SK-N-MC (cell line): Measurements from ENCODE around the gene SERHL2.

Experiments used
- EZH2 ChIP-seq: fragments of 200-600 bp; sonication (generic); IDR thresholded peaks from one replicate; pipeline ENCODE4 v1.6.1; 2017; ENCODE audit warnings: antibody characterized with exemption
- FOXP2 ChIP-seq: optimal IDR thresholded peaks from 2 replicates; pipeline ENCODE3; 2011; ENCODE audit warnings: mild to moderate bottlenecking, moderate library complexity; ENCODE audit not compliant: insufficient read depth; ENCODE audit errors: extremely low read length, control extremely low read depth
- POLR2AphosphoS5 ChIP-seq: IDR thresholded peaks from 2 replicates; pipeline ENCODE4 v1.6.1; 2012; ENCODE audit warnings: mild to moderate bottlenecking, low read depth, low read length, borderline replicate concordance

GRCh38 chr22:42585096-42585495 lies 31.3 kb downstream of the SERHL2 start:
- TF ChIP-seq EZH2 (no peak), POLR2AphosphoS5 (no peak), FOXP2 (no peak)
